HPDE6-E6E7 (cell line): ENCODE data around the gene SLC12A1.

ENCODE experiments used
- DNase-seq: peaks from one replicate; pipeline ENCODE4 v3.0.0; 2011; ENCODE audit warnings: missing footprints; ENCODE audit errors: extremely low spot score

The SLC12A1 gene

GRCh38 chr15:48205981-48206380 is at the start of gene SLC12A1:
SLC12A1 (plus strand) TSS chr15:48206302; CDS start chr15:48207720, 1,418 bp downstream.
- no peak for DNase-seq

GRCh38 chr15:48168616-48169015 is 37.5 kb upstream of the SLC12A1 start:
- no peak for DNase-seq

- no peak for DNase-seq
Observed at GRCh38 chr15:48170981-48171380, 35.1 kb upstream of the SLC12A1 start.

GRCh38 chr15:48175126-48175525 is 31.0 kb upstream of the SLC12A1 start:
- DNase-seq = no peak

- DNase-seq = no peak
Observed at GRCh38 chr15:48176112-48176511, 30.0 kb upstream of the SLC12A1 start.

- DNase-seq = no peak
Observed at GRCh38 chr15:48176957-48177356, 29.1 kb upstream of the SLC12A1 start.

- DNase-seq = peak; percentile 2
Observed at GRCh38 chr15:48177383-48177765, 28.7 kb upstream of the SLC12A1 start.

GRCh38 chr15:48177766-48178647 is 28.1 kb upstream of the SLC12A1 start, which contains the start of gene MYEF2:
MYEF2 (minus strand) TSS chr15:48178295; CDS start chr15:48178237, 58 bp downstream.
- peak; percentile 66 for DNase-seq

GRCh38 chr15:48178648-48178931 is 27.5 kb upstream of the SLC12A1 start:
- no peak for DNase-seq

GRCh38 chr15:48182749-48183148 is 23.4 kb upstream of the SLC12A1 start:
- DNase-seq = no peak

- no peak for DNase-seq
Observed at GRCh38 chr15:48185529-48185928, 20.6 kb upstream of the SLC12A1 start.

- no peak for DNase-seq
Observed at GRCh38 chr15:48186271-48186670, 19.8 kb upstream of the SLC12A1 start.

GRCh38 chr15:48190932-48191573 is 15.0 kb upstream of the SLC12A1 start:
- peak; percentile 19 for DNase-seq

- DNase-seq = no peak
Observed at GRCh38 chr15:48191574-48192225, 14.4 kb upstream of the SLC12A1 start, which contains the start of gene CTXN2. CTXN2 (plus strand) TSS chr15:48191665; CDS start chr15:48201301, 9,636 bp downstream.

GRCh38 chr15:48202068-48202467 is 4.0 kb upstream of the SLC12A1 start:
- DNase-seq = no peak

GRCh38 chr15:48221261-48221660 is 15.2 kb downstream of the SLC12A1 start:
- DNase-seq = no peak

- DNase-seq = no peak
Observed at GRCh38 chr15:48221885-48222284, 15.8 kb downstream of the SLC12A1 start.

GRCh38 chr15:48222627-48223026 is 16.5 kb downstream of the SLC12A1 start:
- no peak for DNase-seq

- DNase-seq = no peak
Observed at GRCh38 chr15:48225771-48226170, 19.7 kb downstream of the SLC12A1 start.

- no peak for DNase-seq
Observed at GRCh38 chr15:48230498-48230897, 24.4 kb downstream of the SLC12A1 start.

- no peak for DNase-seq
Observed at GRCh38 chr15:48233246-48233645, 27.1 kb downstream of the SLC12A1 start.

GRCh38 chr15:48239334-48239733 is 33.2 kb downstream of the SLC12A1 start:
- no peak for DNase-seq

- DNase-seq = no peak
Observed at GRCh38 chr15:48242015-48242414, 35.9 kb downstream of the SLC12A1 start.
